ENCODE data around the gene CREB3L4. TPM values are rescaled to one million over a fixed set of nuclear protein-coding genes. Genes with fewer than 3 reads are reported as not detected.

Gene CREB3L4
- total RNA-seq, 2 experiments from 2014 or later = 17.0 to 28.2 TPM

GRCh38 chr1:153990468-153991150, 22.9 kb downstream of the CREB3L4 start, which contains the start of gene RPS27:
Gene RPS27 (plus strand): TSS chr1:153990762. CDS start chr1:153990797, 35 bp downstream.
- peak within 1 kb of the TSS; percentile 77 for H3K4me2 ChIP-seq (ENCODE audit: low read length)
- TF ChIP-seq, protein P1, sequence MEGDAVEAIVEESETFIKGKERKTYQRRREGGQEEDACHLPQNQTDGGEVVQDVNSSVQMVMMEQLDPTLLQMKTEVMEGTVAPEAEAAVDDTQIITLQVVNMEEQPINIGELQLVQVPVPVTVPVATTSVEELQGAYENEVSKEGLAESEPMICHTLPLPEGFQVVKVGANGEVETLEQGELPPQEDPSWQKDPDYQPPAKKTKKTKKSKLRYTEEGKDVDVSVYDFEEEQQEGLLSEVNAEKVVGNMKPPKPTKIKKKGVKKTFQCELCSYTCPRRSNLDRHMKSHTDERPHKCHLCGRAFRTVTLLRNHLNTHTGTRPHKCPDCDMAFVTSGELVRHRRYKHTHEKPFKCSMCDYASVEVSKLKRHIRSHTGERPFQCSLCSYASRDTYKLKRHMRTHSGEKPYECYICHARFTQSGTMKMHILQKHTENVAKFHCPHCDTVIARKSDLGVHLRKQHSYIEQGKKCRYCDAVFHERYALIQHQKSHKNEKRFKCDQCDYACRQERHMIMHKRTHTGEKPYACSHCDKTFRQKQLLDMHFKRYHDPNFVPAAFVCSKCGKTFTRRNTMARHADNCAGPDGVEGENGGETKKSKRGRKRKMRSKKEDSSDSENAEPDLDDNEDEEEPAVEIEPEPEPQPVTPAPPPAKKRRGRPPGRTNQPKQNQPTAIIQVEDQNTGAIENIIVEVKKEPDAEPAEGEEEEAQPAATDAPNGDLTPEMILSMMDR (conservative IDR thresholded peaks at IDR 0.05; ENCODE audit: low read length) = no peak
- TF ChIP-seq EZH2phosphoT487 (IDR thresholded peaks at IDR 0.05; ENCODE audit: borderline replicate concordance, low read depth, low read length) = no peak
- peak within 1 kb of the TSS; percentile 62 for H3K27ac ChIP-seq (ENCODE audit: low read depth, low read length, poor library complexity, severe bottlenecking)
- peak within 1 kb of the TSS; percentile 66 for H2AFZ ChIP-seq (ENCODE audit: low read length)
- peak; percentile 99 for DNase-seq (ENCODE audit: low spot score)
- H3K4me1 ChIP-seq (ENCODE audit: insufficient read depth, low read length, poor library complexity, severe bottlenecking) = peaks cover 50% of the 10 kb centered on the region
- POLR2A ChIA-PET = interaction anchor here (0.5 to 1.4 kb wide), 12 partner anchors 12 to 1302 kb away, joined by 3 to 6 read pairs (median 3); partner anchors contain the start of genes CREB3L4 and JTB
- intact Hi-C loops (cut with micrococcal nuclease; ENCODE audit: unreplicated experiment) = loop anchor here (1.0 kb wide), 1 partner anchor 282 kb away; the partner anchor contains the start of gene HAX1
- H3K9me2 ChIP-seq (ENCODE audit: insufficient read depth, low read length) = no peaks in the 10 kb centered on the region
- peaks cover 5% of the 10 kb centered on the region; the same call in 1 of the 2 replicates for H4K20me1 ChIP-seq (ENCODE audit: insufficient read depth, low read length)
- BruUV-seq (replicated peaks) = no TSS peak
- no peaks in the 10 kb centered on the region; the same call in 1 of the 2 replicates for H3K9me3 ChIP-seq (ENCODE audit: low read length)
- H3K4me3 ChIP-seq (ENCODE audit: low read depth, low read length, poor library complexity, severe bottlenecking) = peak within 1 kb of the TSS; percentile 81
- peaks cover 27% of the 10 kb centered on the region for H3K79me2 ChIP-seq (ENCODE audit: insufficient read depth, low read depth, low read length)
- CTCF ChIA-PET (ENCODE audit: unreplicated experiment) = no interaction called here
- peaks cover 49% of the 10 kb centered on the region for H3K36me3 ChIP-seq (ENCODE audit: insufficient read depth, low read length)

DNA sequence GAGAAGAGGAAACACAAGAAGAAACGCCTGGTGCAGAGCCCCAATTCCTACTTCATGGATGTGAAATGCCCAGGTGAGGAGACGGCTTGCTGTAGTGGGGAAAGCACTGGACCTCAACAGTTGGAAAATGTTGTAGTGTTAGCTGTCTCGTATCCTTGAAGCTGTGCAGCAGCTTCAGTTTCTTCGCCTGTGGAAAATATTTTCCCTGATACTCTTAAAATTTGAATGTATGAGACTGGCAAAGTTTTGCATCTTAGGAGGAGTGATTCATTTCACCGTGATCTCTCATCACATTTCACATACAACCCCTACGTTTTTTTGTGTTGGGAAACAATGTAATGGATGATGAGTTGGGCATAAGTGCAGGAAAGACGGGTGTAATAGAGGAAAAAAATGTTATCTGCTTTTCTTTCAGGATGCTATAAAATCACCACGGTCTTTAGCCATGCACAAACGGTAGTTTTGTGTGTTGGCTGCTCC, 23.5 kb downstream of the CREB3L4 start:
- TSS peak; percentile 91 for BruUV-seq (replicated peaks)
- H3K36me3 ChIP-seq (ENCODE audit: insufficient read depth, low read length) = peaks cover 55% of the 10 kb centered on the region
- H3K4me1 ChIP-seq (ENCODE audit: insufficient read depth, low read length, poor library complexity, severe bottlenecking) = peaks cover 45% of the 10 kb centered on the region
- intact Hi-C loops (cut with micrococcal nuclease; ENCODE audit: unreplicated experiment) = no loop called here
- TF ChIP-seq, protein P1 (conservative IDR thresholded peaks at IDR 0.05; ENCODE audit: low read length) = no peak
- TF ChIP-seq EZH2phosphoT487 (IDR thresholded peaks at IDR 0.05; ENCODE audit: borderline replicate concordance, low read depth, low read length) = no peak
- ChIA-PET POLR2A (interaction anchor here (0.7 to 1.4 kb wide), 6 partner anchors 13 to 185 kb away, joined by 3 to 6 read pairs (median 4); partner anchors contain the start of genes CREB3L4 and JTB), CTCF (ENCODE audit: unreplicated experiment) (interaction anchor here (0.5 kb wide), 1 partner anchor 496 kb away, joined by 3 read pairs; no protein-coding TSS in a partner anchor)
- peak overlapping the region; percentile 62 for H3K27ac ChIP-seq (ENCODE audit: low read depth, low read length, poor library complexity, severe bottlenecking)
- peaks cover 27% of the 10 kb centered on the region for H3K79me2 ChIP-seq (ENCODE audit: insufficient read depth, low read depth, low read length)
- peaks cover 5% of the 10 kb centered on the region; the same call in 1 of the 2 replicates for H4K20me1 ChIP-seq (ENCODE audit: insufficient read depth, low read length)
- H3K9me2 ChIP-seq (ENCODE audit: insufficient read depth, low read length) = no peaks in the 10 kb centered on the region
- H3K9me3 ChIP-seq (ENCODE audit: low read length) = no peaks in the 10 kb centered on the region; the same call in 1 of the 2 replicates
- H2AFZ ChIP-seq (ENCODE audit: low read length) = no peak overlapping the region
- DNase-seq (ENCODE audit: low spot score) = no peak
- peak overlapping the region; percentile 81 for H3K4me3 ChIP-seq (ENCODE audit: low read depth, low read length, poor library complexity, severe bottlenecking)
- H3K4me2 ChIP-seq (ENCODE audit: low read length) = peak overlapping the region; percentile 77

All from OCI-LY7 (cell line).